Vagina (tissue), 2 donors: ENCODE data around the gene STIL. TPM values are rescaled to one million over a fixed set of nuclear protein-coding genes. Genes with fewer than 3 reads are reported as not detected.
"Not testable (repeated sequence)": the region's sequence is repeated elsewhere in the genome, so short reads cannot be mapped to it uniquely, and the experiment has no call there.

Experiments used
- DNase-seq, 2 donors: peaks; one replicate each; pipeline ENCODE4 v3.0.0-alpha.2; 2017; ENCODE audit errors: extremely low spot score in 2 of 2
- H3K27ac ChIP-seq: fragments of 200-600 bp; sonication (generic); one replicate; pipeline ENCODE4 v1.5.1; 2019
- H3K27me3 ChIP-seq: fragments of 200-600 bp; sonication (generic); one replicate; pipeline ENCODE4 v1.5.1; 2019
- H3K36me3 ChIP-seq, 2 donors: fragments of 200-600 bp; sonication (generic); one replicate each; pipeline ENCODE4 v1.5.1; 2017 to 2019
- H3K4me1 ChIP-seq: fragments of 200-600 bp; sonication (generic); one replicate; pipeline ENCODE4 v1.5.1; 2019
- H3K4me3 ChIP-seq, 2 donors: fragments of 200-600 bp; sonication (generic); 1 replicate in 1 of 2; 2 replicates in 1 of 2; pipeline ENCODE4 v1.5.1; 2016 to 2019
- H3K9me3 ChIP-seq: fragments of 200-600 bp; sonication (generic); one replicate; pipeline ENCODE4 v1.5.1; 2019
- CTCF ChIP-seq, 3 experiments: fragments of 450-650 bp in 2 of 3; fragments of 200-600 bp in 1 of 3; sonication (generic) in 1 of 3; IDR thresholded peaks; one replicate each; pipeline ENCODE4 v1.5.1; 2017 to 2019; ENCODE audit warnings: antibody characterized with exemption in 3 of 3, mild to moderate bottlenecking in 2 of 3, moderate library complexity in 2 of 3
- POLR2A ChIP-seq, 2 donors: fragments of 450-650 bp; IDR thresholded peaks; one replicate each; pipeline ENCODE4 v1.6.1; 2017; ENCODE audit warnings: antibody characterized with exemption in 2 of 2, mild to moderate bottlenecking in 2 of 2, moderate library complexity in 2 of 2
- POLR2AphosphoS5 ChIP-seq, 2 donors: sonication (generic); formaldehyde crosslinking; IDR thresholded peaks; one replicate each; pipeline ENCODE4 v1.9.0; 2017; ENCODE audit warnings: antibody characterized with exemption in 2 of 2, mild to moderate bottlenecking in 2 of 2, low read depth in 1 of 2; ENCODE audit not compliant: insufficient read depth in 1 of 2
- intact Hi-C: fragments of 100-400 bp; cut with DNase I; formaldehyde crosslinking; loops from one replicate; pipeline ENCODE4 v1.15.1; 2023
- total RNA-seq: library from RNA; depleted of rRNA; stranded (reverse); fragments of >200 nt; gene quantifications from one replicate; pipeline ENCODE4 v1.2.3, GENCODE V29; 2016

STIL gene
- total RNA-seq, 1 donor from 2014 or later, result 3.9 TPM

GRCh38 chr1:47209725-47210325, 104.1 kb downstream of the STIL start:
- TF ChIP-seq POLR2AphosphoS5 (IDR thresholded peaks at IDR 0.05; ENCODE audit: insufficient read depth in 1 of 2, low read depth in 1 of 2) (no peak), POLR2A (IDR thresholded peaks at IDR 0.05) (no peak), CTCF (IDR thresholded peaks at IDR 0.05) (no peak)
- H3K36me3 ChIP-seq, result no peaks in the 10 kb centered on the region
- H3K4me1 ChIP-seq, result no peaks in the 10 kb centered on the region
- DNase-seq, result no peak
- intact Hi-C loops, result no loop called here
- no peak overlapping the region for H3K4me3 ChIP-seq
- H3K27ac ChIP-seq, result no peak overlapping the region
- H3K9me3 ChIP-seq, result no peaks in the 10 kb centered on the region
- no peaks in the 10 kb centered on the region for H3K27me3 ChIP-seq

GRCh38 chr1:47209091-47209490, 104.9 kb downstream of the STIL start:
- no peak overlapping the region for H3K4me3 ChIP-seq
- H3K27ac ChIP-seq, result no peak overlapping the region
- no peaks in the 10 kb centered on the region for H3K4me1 ChIP-seq
- DNase-seq, result no peak
- H3K9me3 ChIP-seq, result no peaks in the 10 kb centered on the region
- H3K27me3 ChIP-seq, result no peaks in the 10 kb centered on the region
- no peak for TF ChIP-seq POLR2AphosphoS5 (IDR thresholded peaks at IDR 0.05; ENCODE audit: insufficient read depth in 1 of 2, low read depth in 1 of 2)
- no peak for TF ChIP-seq CTCF (IDR thresholded peaks at IDR 0.05)
- no peak for TF ChIP-seq POLR2A (IDR thresholded peaks at IDR 0.05)
- intact Hi-C loops, result no loop called here
- H3K36me3 ChIP-seq, result no peaks in the 10 kb centered on the region

- no peak overlapping the region for H3K27ac ChIP-seq
- no peaks in the 10 kb centered on the region for H3K36me3 ChIP-seq
- no peaks in the 10 kb centered on the region for H3K27me3 ChIP-seq
- H3K9me3 ChIP-seq, result no peaks in the 10 kb centered on the region
- intact Hi-C loops, result no loop called here
- TF ChIP-seq POLR2A (IDR thresholded peaks at IDR 0.05) (no peak), CTCF (IDR thresholded peaks at IDR 0.05) (no peak), POLR2AphosphoS5 (IDR thresholded peaks at IDR 0.05; ENCODE audit: insufficient read depth in 1 of 2, low read depth in 1 of 2) (no peak)
- no peak overlapping the region for H3K4me3 ChIP-seq
- no peaks in the 10 kb centered on the region for H3K4me1 ChIP-seq
- DNase-seq, result no peak
These were observed 105.5 kb downstream of the STIL start for GRCh38 chr1:47208374-47208850.

GRCh38 chr1:47207803-47208373, 106.1 kb downstream of the STIL start:
- no peak overlapping the region for H3K4me3 ChIP-seq
- no peak overlapping the region for H3K27ac ChIP-seq
- no peak for DNase-seq
- H3K27me3 ChIP-seq, result no peaks in the 10 kb centered on the region
- TF ChIP-seq POLR2A (IDR thresholded peaks at IDR 0.05), result no peak
- no peak for TF ChIP-seq CTCF (IDR thresholded peaks at IDR 0.05)
- no peak for TF ChIP-seq POLR2AphosphoS5 (IDR thresholded peaks at IDR 0.05; ENCODE audit: insufficient read depth in 1 of 2, low read depth in 1 of 2)
- intact Hi-C loops, result no loop called here
- no peaks in the 10 kb centered on the region for H3K36me3 ChIP-seq
- no peaks in the 10 kb centered on the region for H3K9me3 ChIP-seq
- no peaks in the 10 kb centered on the region for H3K4me1 ChIP-seq

- no peak for DNase-seq
- TF ChIP-seq POLR2AphosphoS5 (IDR thresholded peaks at IDR 0.05; ENCODE audit: insufficient read depth in 1 of 2, low read depth in 1 of 2) (no peak), POLR2A (IDR thresholded peaks at IDR 0.05) (no peak), CTCF (IDR thresholded peaks at IDR 0.05) (no peak)
These were observed 108.0 kb downstream of the STIL start for GRCh38 chr1:47205918-47206317.

GRCh38 chr1:47203504-47203903, 110.4 kb downstream of the STIL start:
- DNase-seq, H3K4me3 ChIP-seq, H3K4me1 ChIP-seq, intact Hi-C loops, H3K27me3 ChIP-seq, H3K9me3 ChIP-seq, H3K27ac ChIP-seq, H3K36me3 ChIP-seq: not testable (repeated sequence)

More at GRCh38 chr1:47205918-47206317, 108.0 kb downstream of the STIL start:
- Histone ChIP-seq H3K4me1 (no peaks in the 10 kb centered on the region), H3K9me3 (no peaks in the 10 kb centered on the region), H3K27ac (no peak overlapping the region), H3K4me3 (no peak overlapping the region), H3K27me3 (peaks cover 4% of the 10 kb centered on the region), H3K36me3 (no peaks in the 10 kb centered on the region)
- intact Hi-C loops, result no loop called here
